GM19023 (cell line): Measurements from ENCODE around the gene MCM9.
"Not testable (repeated sequence)": the region's sequence is repeated elsewhere in the genome, so short reads cannot be mapped to it uniquely, and the experiment has no call there.

ENCODE experiments used
- ATAC-seq: cut with Tn5 transposase; IDR thresholded peaks from one replicate; pipeline ENCODE4 v1.9.1; 2021; ENCODE audit warnings: mild to moderate bottlenecking, moderate library complexity; ENCODE audit not compliant: unreplicated experiment

Gene MCM9

GRCh38 chr6:118869350-118869749, 65.6 kb downstream of the MCM9 start:
- no peak for ATAC-seq

GRCh38 chr6:118868901-118869300, 66.1 kb downstream of the MCM9 start:
- not testable (repeated sequence) for ATAC-seq

GRCh38 chr6:118867181-118867580, 67.8 kb downstream of the MCM9 start:
- no peak for ATAC-seq

GRCh38 chr6:118865100-118865391, 69.9 kb downstream of the MCM9 start:
- no peak for ATAC-seq

- ATAC-seq: no peak
These were observed 70.4 kb downstream of the MCM9 start for GRCh38 chr6:118864341-118865099.

- no peak for ATAC-seq
These were observed 72.5 kb downstream of the MCM9 start for GRCh38 chr6:118862443-118862842.

- no peak for ATAC-seq
These were observed 74.1 kb downstream of the MCM9 start for GRCh38 chr6:118860880-118861279.

- no peak for ATAC-seq
These were observed 74.6 kb downstream of the MCM9 start for GRCh38 chr6:118860363-118860762.

- ATAC-seq: peak; percentile 56
These were observed 75.4 kb downstream of the MCM9 start for GRCh38 chr6:118859517-118860064.

- ATAC-seq: no peak
These were observed 78.7 kb downstream of the MCM9 start for GRCh38 chr6:118856301-118856700.

GRCh38 chr6:118853408-118853807, 81.6 kb downstream of the MCM9 start:
- no peak for ATAC-seq

GRCh38 chr6:118844915-118845314, 90.0 kb downstream of the MCM9 start:
- peak; percentile 57 for ATAC-seq

- ATAC-seq: peak; percentile 73
These were observed 91.1 kb downstream of the MCM9 start for GRCh38 chr6:118843685-118844390.

GRCh38 chr6:118830691-118831090, 104.3 kb downstream of the MCM9 start:
- ATAC-seq: no peak

GRCh38 chr6:118829817-118830478, 105.0 kb downstream of the MCM9 start:
- no peak for ATAC-seq

GRCh38 chr6:118826096-118826495, 108.9 kb downstream of the MCM9 start:
- no peak for ATAC-seq

GRCh38 chr6:118825661-118826060, 109.3 kb downstream of the MCM9 start:
- ATAC-seq: no peak

GRCh38 chr6:118815495-118815894, 119.5 kb downstream of the MCM9 start:
- ATAC-seq: no peak

- no peak for ATAC-seq
These were observed 121.2 kb downstream of the MCM9 start for GRCh38 chr6:118813775-118814174.

GRCh38 chr6:118812970-118813369, 122.0 kb downstream of the MCM9 start:
- no peak for ATAC-seq

- peak; percentile 83 for ATAC-seq
These were observed 124.4 kb downstream of the MCM9 start for GRCh38 chr6:118810420-118811027.
